Stimulated activated CD4-positive, alpha-beta T cell treated with anti-CD3 and anti-CD28 coated beads, Interleukin-1b, Interleukin-23, amount 100 ng/mL, for 1 hour (primary cell): Measurements from ENCODE around the gene TCTA.

ENCODE experiments used
- DNase-seq, 2 donors: peaks; one replicate each; pipeline ENCODE4 v3.0.0-alpha.2; 2020; ENCODE audit warnings: low read depth in 2 of 2

TCTA gene

GRCh38 chr3:49410846-49411534 is 1.2 kb upstream of the TCTA start:
- no peak for DNase-seq

- peak in 1 of 2 donors; percentile 29 for DNase-seq
Observed at GRCh38 chr3:49411535-49411967, 672 bp upstream of the TCTA start.

- DNase-seq = no peak
Observed at GRCh38 chr3:49412632-49413337, 562 bp downstream of the TCTA start.

- no peak for DNase-seq
Observed at GRCh38 chr3:49413338-49413734, 1.1 kb downstream of the TCTA start.

GRCh38 chr3:49414753-49415152 is 2.5 kb downstream of the TCTA start:
- DNase-seq = no peak

GRCh38 chr3:49415931-49416601 is 3.8 kb downstream of the TCTA start:
- DNase-seq = peak; percentile 7 to 39

GRCh38 chr3:49416867-49417266 is 4.6 kb downstream of the TCTA start:
- DNase-seq = no peak

- DNase-seq = no peak
Observed at GRCh38 chr3:49417516-49418120, 5.4 kb downstream of the TCTA start.

GRCh38 chr3:49421890-49422378 is 9.7 kb downstream of the TCTA start:
- no peak for DNase-seq

- DNase-seq = no peak
Observed at GRCh38 chr3:49422379-49423248, 10.4 kb downstream of the TCTA start, which contains the start of gene AMT. Gene AMT (minus strand): TSS chr3:49422473. CDS start chr3:49422450, 23 bp downstream.

GRCh38 chr3:49424816-49425215 is 12.6 kb downstream of the TCTA start:
- no peak for DNase-seq

GRCh38 chr3:49427586-49427985 is 15.4 kb downstream of the TCTA start:
- DNase-seq = no peak

- no peak for DNase-seq
Observed at GRCh38 chr3:49428752-49429080, 16.5 kb downstream of the TCTA start.

GRCh38 chr3:49434731-49435130 is 22.5 kb downstream of the TCTA start:
- no peak for DNase-seq

- DNase-seq = no peak
Observed at GRCh38 chr3:49445391-49445790, 33.2 kb downstream of the TCTA start.

- DNase-seq = no peak
Observed at GRCh38 chr3:49453621-49454020, 41.4 kb downstream of the TCTA start.

- no peak for DNase-seq
Observed at GRCh38 chr3:49454458-49454857, 42.2 kb downstream of the TCTA start.

- no peak for DNase-seq
Observed at GRCh38 chr3:49454898-49455681, 42.9 kb downstream of the TCTA start.

GRCh38 chr3:49456466-49456865 is 44.2 kb downstream of the TCTA start:
- no peak for DNase-seq

GRCh38 chr3:49460188-49460890 is 48.1 kb downstream of the TCTA start:
- DNase-seq = no peak
